GM19238 (cell line): ENCODE data around the gene UBAP2L.
A peak's percentile ranks its signal among the peaks of the same experiment; 100 is the strongest.

ENCODE experiments used
- DNase-seq: peaks from one replicate; pipeline ENCODE4 v3.0.0; 2011; ENCODE audit warnings: low spot score; ENCODE audit not compliant: insufficient read length

UBAP2L gene

GRCh38 chr1:154220071-154220969, at the start of gene UBAP2L:
Gene UBAP2L (plus strand): TSS chr1:154220955. CDS start chr1:154225124, 4,169 bp downstream.
- DNase-seq = peak; percentile 90

- DNase-seq = no peak
Observed at GRCh38 chr1:154171223-154171583, 49.6 kb upstream of the UBAP2L start.

GRCh38 chr1:154171880-154172279, 48.9 kb upstream of the UBAP2L start:
- no peak for DNase-seq

- DNase-seq = no peak
Observed at GRCh38 chr1:154174654-154175053, 46.1 kb upstream of the UBAP2L start.

GRCh38 chr1:154176337-154176736, 44.4 kb upstream of the UBAP2L start:
- DNase-seq = no peak

GRCh38 chr1:154178013-154178412, 42.7 kb upstream of the UBAP2L start:
- DNase-seq = no peak

GRCh38 chr1:154178911-154179811, 41.6 kb upstream of the UBAP2L start:
- no peak for DNase-seq

GRCh38 chr1:154179946-154180687, 40.6 kb upstream of the UBAP2L start:
- DNase-seq = no peak

GRCh38 chr1:154181944-154182343, 38.8 kb upstream of the UBAP2L start:
- DNase-seq = no peak

GRCh38 chr1:154182344-154183045, 38.3 kb upstream of the UBAP2L start:
- DNase-seq = peak; percentile 57

- DNase-seq = peak; percentile 94
Observed at GRCh38 chr1:154183046-154183915, 37.5 kb upstream of the UBAP2L start.

GRCh38 chr1:154186177-154186576, 34.6 kb upstream of the UBAP2L start:
- DNase-seq = no peak

GRCh38 chr1:154186852-154187501, 33.8 kb upstream of the UBAP2L start:
- no peak for DNase-seq

GRCh38 chr1:154190550-154190949, 30.2 kb upstream of the UBAP2L start:
- DNase-seq = no peak

- DNase-seq = no peak
Observed at GRCh38 chr1:154191990-154192461, 28.7 kb upstream of the UBAP2L start, which contains the start of gene TPM3. Gene TPM3 (minus strand): TSS chr1:154192100. CDS start chr1:154192018, 82 bp downstream.

GRCh38 chr1:154192476-154192875, 28.3 kb upstream of the UBAP2L start:
- no peak for DNase-seq

- DNase-seq = no peak
Observed at GRCh38 chr1:154193821-154194220, 26.9 kb upstream of the UBAP2L start.

- DNase-seq = no peak
Observed at GRCh38 chr1:154198756-154199562, 21.8 kb upstream of the UBAP2L start.
